Liver (tissue), 9 donors: ENCODE data around the gene CARMIL3. TPM values are rescaled to one million over a fixed set of nuclear protein-coding genes. Genes with fewer than 3 reads are reported as not detected.

Source experiments
- DNase-seq: peaks from one replicate; pipeline ENCODE4 v3.0.0-alpha.2; 2017; ENCODE audit warnings: low spot score
- H3K27ac ChIP-seq, 2 donors: one replicate each; pipeline ENCODE4 v1.7.0; 2013; ENCODE audit warnings: inconsistent platforms in 2 of 2, low read length in 2 of 2, control low read depth in 1 of 2, low read depth in 1 of 2, mild to moderate bottlenecking in 1 of 2
- H3K27me3 ChIP-seq, 4 donors: one replicate each; pipeline versions ENCODE4 v1.6.1 to v1.7.0; 2013; ENCODE audit warnings: low read length in 3 of 4, inconsistent platforms in 1 of 4, mild to moderate bottlenecking in 1 of 4, moderate library complexity in 1 of 4; ENCODE audit not compliant: control insufficient read depth in 4 of 4, insufficient read depth in 4 of 4
- H3K36me3 ChIP-seq, 4 donors: one replicate each; pipeline versions ENCODE4 v1.6.1 to v1.7.0; 2013; ENCODE audit warnings: low read length in 3 of 4, mild to moderate bottlenecking in 3 of 4, low read depth in 1 of 4, moderate library complexity in 1 of 4; ENCODE audit not compliant: control insufficient read depth in 4 of 4, insufficient read depth in 3 of 4
- H3K4me1 ChIP-seq, 4 donors: one replicate each; pipeline versions ENCODE4 v1.6.1 to v1.7.0; 2013; ENCODE audit warnings: low read length in 3 of 4, mild to moderate bottlenecking in 3 of 4, moderate library complexity in 1 of 4; ENCODE audit not compliant: control insufficient read depth in 4 of 4, insufficient read depth in 4 of 4
- H3K4me3 ChIP-seq, 3 donors: one replicate each; pipeline versions ENCODE4 v1.6.1 to v1.7.0; 2013; ENCODE audit warnings: low read length in 3 of 3, control low read depth in 1 of 3, low read depth in 1 of 3, mild to moderate bottlenecking in 1 of 3
- H3K9ac ChIP-seq, 2 donors: one replicate each; pipeline ENCODE4 v1.7.0; 2013; ENCODE audit warnings: low read length in 2 of 2, mild to moderate bottlenecking in 2 of 2, moderate library complexity in 2 of 2, control low read depth in 1 of 2, low read depth in 1 of 2
- H3K9me3 ChIP-seq, 4 donors: one replicate each; pipeline versions ENCODE4 v1.6.1 to v1.7.0; 2013; ENCODE audit warnings: low read length in 3 of 4; ENCODE audit not compliant: control insufficient read depth in 4 of 4
- CTCF ChIP-seq: fragments of 150-350 bp; IDR thresholded peaks from 2 replicates; pipeline ENCODE4 v1.5.1; 2017; ENCODE audit warnings: improper control_type of control experiment, low read depth, low read length; ENCODE audit not compliant: missing input control
- FOXA1 ChIP-seq: IDR thresholded peaks from 2 replicates; pipeline ENCODE4 v1.6.1; 2016; ENCODE audit warnings: antibody characterized with exemption
- HNF4A ChIP-seq, 2 donors: conservative IDR thresholded peaks; 2 replicates each; pipeline ENCODE4 v1.6.1; 2016; ENCODE audit warnings: antibody characterized with exemption in 2 of 2, mild to moderate bottlenecking in 2 of 2
- JUND ChIP-seq, 2 donors: IDR thresholded peaks; 2 replicates each; pipeline ENCODE4 v1.6.1; 2016; ENCODE audit warnings: antibody characterized with exemption in 2 of 2
- NR2F2 ChIP-seq: IDR thresholded peaks from 2 replicates; pipeline ENCODE4 v1.6.1; 2016; ENCODE audit warnings: antibody characterized with exemption
- SP1 ChIP-seq: IDR thresholded peaks from 2 replicates; pipeline ENCODE4 v1.6.1; 2018; ENCODE audit warnings: antibody characterized with exemption, mild to moderate bottlenecking
- YY1 ChIP-seq: IDR thresholded peaks from 2 replicates; pipeline ENCODE4 v1.6.1; 2016; ENCODE audit warnings: antibody characterized with exemption, mild to moderate bottlenecking
- ZBTB33 ChIP-seq: IDR thresholded peaks from 2 replicates; pipeline ENCODE4 v1.6.1; 2016; ENCODE audit warnings: antibody characterized with exemption
- WGBS: extraction: QIAGEN DNeasy Blood & Tissue Kit; methylation state at CpG from one replicate; pipeline ENCODE4 v1.1.7; 2013; 5-methylcytosine and 5-hydroxymethylcytosine counted together
- polyA plus RNA-seq, 2 donors: library from polyadenylated mRNA; stranded (reverse) in 1 of 2; unstranded in 1 of 2; fragments of 200-250 nt in 1 of 2; fragments of >200 nt in 1 of 2; fragmentation: Nextera tagmentation in 1 of 2; extraction: Ambion mirVana in 1 of 2; gene quantifications; one replicate each; pipeline versions ENCODE4 v1.2.1 to v1.2.3, GENCODE V29; 2013 to 2015
- total RNA-seq, 2 donors: library from RNA; depleted of rRNA; stranded (reverse); fragments of >200 nt; gene quantifications; one replicate each; pipeline ENCODE4 v1.2.3, GENCODE V29; 2014
- donor health status: healthy.
- donor health status: healthy.
- donor health status: healthy.
- donor health status: healthy.
- donor health status: healthy.

The CARMIL3 gene
- total and polyA plus RNA-seq, 4 donors, result 0.05 to 0.17 (median 0.17) TPM

- Histone ChIP-seq H3K27me3 (no peaks in the 10 kb centered on the region), H3K4me3 (no peak overlapping the region), H3K9ac (no peak overlapping the region), H3K27ac (no peak overlapping the region), H3K36me3 (no peaks in the 10 kb centered on the region), H3K4me1 (peaks cover 8 to 28% (median 23%) of the 10 kb centered on the region in 4 donors), H3K9me3 (no peaks in the 10 kb centered on the region)
- no peak for DNase-seq
- no peak for TF ChIP-seq CTCF
- WGBS, result 82% methylated on average over 6 of the region's 6 CpGs
Observed at GRCh38 chr14:24089890-24090289, 38.1 kb downstream of the CARMIL3 start.

GRCh38 chr14:24092110-24092504 is 40.3 kb downstream of the CARMIL3 start:
- H3K9ac ChIP-seq, result no peak overlapping the region
- H3K27me3 ChIP-seq, result no peaks in the 10 kb centered on the region
- H3K9me3 ChIP-seq, result no peaks in the 10 kb centered on the region
- no peak for DNase-seq
- H3K27ac ChIP-seq, result peak overlapping the region in 1 of 2 donors; percentile 6
- peaks cover 15 to 47% (median 36%) of the 10 kb centered on the region in 4 donors for H3K4me1 ChIP-seq
- peaks cover 0 to 3% (median 0%) of the 10 kb centered on the region in 4 donors for H3K36me3 ChIP-seq
- no peak overlapping the region for H3K4me3 ChIP-seq
- TF ChIP-seq FOXA1 (no peak), ZBTB33 (no peak), HNF4A (conservative IDR thresholded peaks at IDR 0.05) (peak in 1 of 2 donors; percentile 8)

GRCh38 chr14:24092505-24093206 is 40.8 kb downstream of the CARMIL3 start:
- H3K9me3 ChIP-seq, result no peaks in the 10 kb centered on the region
- no peaks in the 10 kb centered on the region for H3K27me3 ChIP-seq
- no peak overlapping the region for H3K9ac ChIP-seq
- H3K4me3 ChIP-seq, result no peak overlapping the region
- peaks cover 15 to 49% (median 36%) of the 10 kb centered on the region in 4 donors for H3K4me1 ChIP-seq
- DNase-seq, result no peak
- 88% methylated on average over 4 of the region's 4 CpGs for WGBS
- TF ChIP-seq SP1 (no peak), YY1 (no peak), FOXA1 (no peak), JUND (IDR thresholded peaks at IDR 0.05) (no peak), NR2F2 (no peak)
- no peak overlapping the region for H3K27ac ChIP-seq
- peaks cover 0 to 3% (median 0%) of the 10 kb centered on the region in 4 donors for H3K36me3 ChIP-seq
